SKM-1 treated with dmso at 0.1 percent for 144 hours (cell line): Measurements from ENCODE around the gene CERS4.

Experiments
- DNase-seq: peaks from one replicate; lab custom pipeline; 2025; ENCODE audit not compliant: unreplicated experiment; lab: John Stamatoyannopoulos, UW

The CERS4 gene

DNA sequence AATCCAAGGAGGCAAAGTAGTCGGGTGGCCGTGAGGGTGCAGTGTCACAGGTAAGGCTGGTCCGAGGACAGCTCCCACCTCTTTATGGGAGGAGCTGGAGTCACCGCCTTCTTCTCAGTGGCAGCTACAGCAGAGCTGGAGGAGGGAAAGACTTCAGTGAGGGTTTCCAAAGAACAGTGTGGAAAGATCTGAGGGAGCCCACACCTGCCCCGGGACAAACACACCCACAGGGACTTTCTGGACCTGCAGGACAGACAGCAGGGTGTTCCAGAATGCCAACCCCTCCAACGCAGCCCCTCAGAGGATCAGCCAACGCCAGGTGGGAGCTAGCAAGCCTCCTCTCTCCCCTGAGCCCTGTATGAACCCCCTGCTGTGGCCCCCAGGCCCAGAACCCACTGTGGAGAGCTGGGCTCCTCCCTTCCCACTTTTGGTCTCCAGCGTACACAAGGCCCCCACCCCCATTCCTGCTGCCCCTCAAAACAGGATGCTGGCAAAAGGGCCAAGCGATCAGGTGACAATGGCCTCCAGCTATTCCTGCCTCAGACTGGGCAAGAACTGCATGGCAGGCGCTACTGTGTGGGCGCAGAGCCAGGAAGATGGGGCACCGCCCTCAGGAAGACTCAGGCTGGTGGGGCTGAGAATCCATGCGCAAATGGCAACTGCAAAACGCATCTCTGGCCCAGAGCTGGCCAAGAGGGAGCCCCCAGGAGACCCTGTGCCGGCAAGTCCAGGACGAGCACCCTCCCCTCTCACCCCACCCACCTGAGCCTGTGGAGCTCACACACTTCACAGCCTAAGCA, 102.5 kb downstream of the CERS4 start:
- no peak for DNase-seq
